Subcutaneous abdominal adipose tissue (tissue), 5 donors: Measurements from ENCODE around the gene KLHL35.
"Not testable (repeated sequence)": the region's sequence is repeated elsewhere in the genome, so short reads cannot be mapped to it uniquely, and the experiment has no call there.

Experiments used
- H3K27ac ChIP-seq: one replicate; pipeline ENCODE4 v1.7.0; 2013; ENCODE audit warnings: low read depth, mild to moderate bottlenecking, inconsistent platforms, low read length, moderate library complexity
- H3K27me3 ChIP-seq, 5 donors: one replicate each; pipeline ENCODE4 v1.7.0; 2013; ENCODE audit warnings: low read length in 5 of 5, inconsistent platforms in 1 of 5; ENCODE audit not compliant: control insufficient read depth in 5 of 5, insufficient read depth in 4 of 5
- H3K36me3 ChIP-seq, 5 donors: one replicate each; pipeline ENCODE4 v1.7.0; 2013; ENCODE audit warnings: low read length in 5 of 5; ENCODE audit not compliant: control insufficient read depth in 5 of 5, insufficient read depth in 5 of 5
- H3K4me1 ChIP-seq, 5 donors: one replicate each; pipeline ENCODE4 v1.7.0; 2013; ENCODE audit warnings: low read length in 5 of 5, mild to moderate bottlenecking in 3 of 5, moderate library complexity in 1 of 5; ENCODE audit not compliant: control insufficient read depth in 5 of 5, insufficient read depth in 5 of 5
- H3K4me3 ChIP-seq, 5 donors: one replicate each; pipeline ENCODE4 v1.7.0; 2013; ENCODE audit warnings: low read length in 5 of 5, low read depth in 1 of 5
- H3K9ac ChIP-seq, 5 donors: one replicate each; pipeline ENCODE4 v1.7.0; 2013; ENCODE audit warnings: low read length in 5 of 5, mild to moderate bottlenecking in 4 of 5, moderate library complexity in 3 of 5
- H3K9me3 ChIP-seq, 5 donors: one replicate each; pipeline ENCODE4 v1.7.0; 2013; ENCODE audit warnings: low read length in 5 of 5; ENCODE audit not compliant: control insufficient read depth in 5 of 5
- donor health status: healthy.
- donor health status: healthy.
- donor health status: healthy.
- donor health status: healthy.
- donor health status: healthy.

Gene KLHL35

DNA sequence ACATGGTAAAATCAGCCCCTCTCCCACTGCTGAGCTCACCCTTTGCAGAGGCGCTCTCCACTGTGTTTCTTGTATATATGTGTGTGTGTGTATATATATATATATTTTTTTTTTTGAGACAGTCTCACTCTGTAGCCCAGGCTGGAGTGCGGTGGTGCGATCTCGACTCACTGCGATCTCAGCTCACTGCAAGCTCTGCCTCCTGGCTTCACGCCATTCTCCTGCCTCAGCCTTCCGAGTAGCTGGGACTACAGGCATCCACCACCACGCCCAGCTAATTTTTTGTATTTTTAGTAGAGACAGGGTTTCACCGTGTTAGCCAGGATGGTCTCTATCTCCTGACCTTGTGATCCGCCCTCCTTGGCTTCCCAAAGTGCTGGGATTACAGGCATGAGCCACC is 19.9 kb downstream of the KLHL35 start:
- H3K36me3 ChIP-seq: peaks cover 6 to 33% (median 15%) of the 10 kb centered on the region in 5 donors
- H3K4me1 ChIP-seq, H3K4me3 ChIP-seq, H3K9ac ChIP-seq, H3K27ac ChIP-seq, H3K27me3 ChIP-seq, H3K9me3 ChIP-seq: not testable (repeated sequence)

DNA sequence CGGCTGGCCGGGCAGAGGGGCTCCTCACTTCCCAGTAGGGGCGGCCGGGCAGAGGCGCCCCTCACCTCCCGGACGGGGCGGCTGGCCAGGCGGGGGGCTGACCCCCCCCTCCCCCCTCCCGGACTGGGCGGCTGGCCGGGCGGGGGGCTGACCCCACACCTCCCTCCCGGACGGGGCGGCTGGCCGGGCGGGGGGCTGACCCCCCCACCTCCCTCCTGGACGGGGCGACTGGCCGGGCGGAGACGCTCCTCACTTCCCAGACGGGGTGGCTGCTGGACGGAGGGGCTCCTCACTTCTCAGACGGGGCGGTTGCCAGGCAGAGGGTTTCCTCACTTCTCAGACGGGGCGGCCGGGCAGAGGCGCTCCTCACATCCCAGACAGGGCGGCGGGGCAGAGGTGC is 23.0 kb downstream of the KLHL35 start:
- H3K9me3 ChIP-seq, H3K9ac ChIP-seq, H3K4me1 ChIP-seq, H3K4me3 ChIP-seq, H3K27ac ChIP-seq, H3K27me3 ChIP-seq: not testable (repeated sequence)
- H3K36me3 ChIP-seq: peaks cover 20 to 51% (median 31%) of the 10 kb centered on the region in 5 donors

- no peak overlapping the region for H3K9ac ChIP-seq
- peaks cover 23 to 56% (median 38%) of the 10 kb centered on the region in 5 donors for H3K36me3 ChIP-seq
These were observed 24.1 kb downstream of the KLHL35 start for GRCh38 chr11:75408957-75409219.

DNA sequence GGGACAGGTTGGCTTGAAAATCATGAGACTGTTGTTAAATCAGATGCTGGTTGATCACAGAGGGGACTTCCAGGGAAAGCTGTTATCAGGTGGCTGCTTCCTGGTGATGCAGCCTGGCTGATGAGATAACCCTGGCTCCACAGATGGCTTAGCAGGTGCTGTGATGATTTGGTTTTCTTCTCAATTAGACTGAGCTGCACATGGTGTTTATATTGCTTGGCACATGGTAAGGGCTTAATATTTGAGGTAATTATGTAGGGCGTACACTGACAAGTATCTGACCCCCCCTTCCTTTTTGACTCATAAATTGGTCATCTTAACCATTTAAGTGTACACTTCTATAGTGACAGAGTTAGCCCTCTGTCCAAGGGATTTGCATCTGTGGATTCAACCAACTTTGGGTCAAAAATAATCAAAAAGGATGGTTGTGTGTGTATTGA is 26.6 kb downstream of the KLHL35 start:
- Histone ChIP-seq H3K4me3 (no peak overlapping the region), H3K36me3 (peaks cover 34 to 59% (median 55%) of the 10 kb centered on the region in 5 donors), H3K9me3 (no peaks in the 10 kb centered on the region), H3K9ac (no peak overlapping the region), H3K4me1 (peaks cover 0 to 12% (median 7%) of the 10 kb centered on the region in 5 donors), H3K27ac (no peak overlapping the region), H3K27me3 (no peaks in the 10 kb centered on the region)

More at GRCh38 chr11:75408957-75409219, 24.1 kb downstream of the KLHL35 start:
- H3K9me3 ChIP-seq: no peaks in the 10 kb centered on the region
- no peaks in the 10 kb centered on the region for H3K4me1 ChIP-seq
- no peak overlapping the region for H3K27ac ChIP-seq
- H3K27me3 ChIP-seq: no peaks in the 10 kb centered on the region
- no peak overlapping the region for H3K4me3 ChIP-seq

- no peak overlapping the region for H3K9ac ChIP-seq
- H3K27ac ChIP-seq: no peak overlapping the region
- peaks cover 0 to 31% (median 24%) of the 10 kb centered on the region in 5 donors for H3K4me1 ChIP-seq
- no peak overlapping the region for H3K4me3 ChIP-seq
- H3K9me3 ChIP-seq: no peaks in the 10 kb centered on the region
- no peaks in the 10 kb centered on the region for H3K27me3 ChIP-seq
- H3K36me3 ChIP-seq: peaks cover 34 to 63% (median 57%) of the 10 kb centered on the region in 5 donors
These were observed 28.9 kb downstream of the KLHL35 start for GRCh38 chr11:75403983-75404658.

DNA sequence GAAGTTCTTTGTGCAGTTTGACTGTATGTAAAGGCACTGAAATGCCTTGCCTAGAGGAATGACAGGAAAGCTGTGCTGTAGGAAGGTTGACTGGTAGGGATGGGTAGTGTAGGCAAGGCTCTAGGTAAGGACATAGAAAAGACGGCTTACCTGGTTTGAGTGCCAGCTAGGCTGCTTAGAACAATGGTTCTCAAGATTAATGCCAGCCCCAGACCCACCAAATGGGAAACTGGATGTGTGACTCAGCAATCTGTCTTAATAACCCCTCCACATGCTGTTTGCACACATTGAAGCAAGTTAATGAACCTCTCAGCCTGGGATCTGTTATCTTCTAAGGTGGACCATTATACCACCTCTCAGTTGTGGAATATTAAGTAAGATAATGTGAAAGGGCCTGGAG is 30.0 kb downstream of the KLHL35 start:
- H3K4me1 ChIP-seq: peaks cover 0 to 31% (median 24%) of the 10 kb centered on the region in 5 donors
- H3K36me3 ChIP-seq: peaks cover 34 to 63% (median 57%) of the 10 kb centered on the region in 5 donors
- no peak overlapping the region for H3K27ac ChIP-seq
- H3K27me3 ChIP-seq: no peaks in the 10 kb centered on the region
- no peak overlapping the region for H3K9ac ChIP-seq
- no peak overlapping the region for H3K4me3 ChIP-seq
- no peaks in the 10 kb centered on the region for H3K9me3 ChIP-seq

GRCh38 chr11:75402002-75402773 is 30.8 kb downstream of the KLHL35 start:
- no peak overlapping the region for H3K4me3 ChIP-seq
- H3K27me3 ChIP-seq: no peaks in the 10 kb centered on the region
- no peaks in the 10 kb centered on the region for H3K9me3 ChIP-seq
- H3K36me3 ChIP-seq: peaks cover 34 to 62% (median 57%) of the 10 kb centered on the region in 5 donors
- peaks cover 0 to 31% (median 24%) of the 10 kb centered on the region in 5 donors for H3K4me1 ChIP-seq
- H3K9ac ChIP-seq: peak overlapping the region in 3 of 5 donors; percentile 15 to 26 (median 21)
- H3K27ac ChIP-seq: no peak overlapping the region

GRCh38 chr11:75400146-75400865 is 32.7 kb downstream of the KLHL35 start:
- Histone ChIP-seq H3K4me1 (peaks cover 0 to 31% (median 24%) of the 10 kb centered on the region in 5 donors), H3K9ac (peak overlapping the region; percentile 75 to 92 (median 85)), H3K27me3 (no peaks in the 10 kb centered on the region), H3K36me3 (peaks cover 19 to 43% (median 40%) of the 10 kb centered on the region in 5 donors), H3K4me3 (peak overlapping the region; percentile 71 to 96 (median 92)), H3K27ac (peak overlapping the region; percentile 88), H3K9me3 (no peaks in the 10 kb centered on the region)

GRCh38 chr11:75399344-75400145 is 33.5 kb downstream of the KLHL35 start, which contains the start of gene RPS3:
RPS3 (plus strand) TSS chr11:75399518; CDS start chr11:75399548, 30 bp downstream.
- Histone ChIP-seq H3K27ac (peak within 1 kb of the TSS; percentile 88), H3K36me3 (peaks cover 18 to 36% (median 32%) of the 10 kb centered on the region in 5 donors), H3K4me1 (peaks cover 0 to 31% (median 24%) of the 10 kb centered on the region in 5 donors), H3K9ac (peak within 1 kb of the TSS; percentile 75 to 92 (median 85)), H3K27me3 (no peaks in the 10 kb centered on the region), H3K9me3 (no peaks in the 10 kb centered on the region), H3K4me3 (peak within 1 kb of the TSS; percentile 71 to 96 (median 92))
